Measurements from ENCODE around the gene ZPBP.

DNA sequence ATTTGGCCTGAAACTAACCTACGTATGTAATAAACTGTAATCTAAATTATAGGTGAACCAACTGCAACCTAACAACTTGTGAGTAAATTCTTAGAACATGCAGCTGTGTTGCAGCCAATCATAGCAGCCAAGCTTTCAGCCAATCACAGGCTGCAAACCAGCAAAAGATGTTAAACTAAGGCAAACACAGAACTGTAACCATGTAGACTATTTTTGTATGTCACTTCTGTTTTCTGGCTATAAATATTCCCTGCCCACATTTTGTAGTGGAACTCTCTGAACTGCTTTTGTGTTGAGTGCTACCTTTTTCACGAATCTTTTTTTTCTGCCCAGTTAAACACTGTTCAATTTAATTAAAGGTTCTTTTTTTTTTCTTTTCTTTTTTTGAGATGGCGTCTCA is 28.2 kb upstream of the ZPBP start:
- TF ChIP-seq, protein P1, sequence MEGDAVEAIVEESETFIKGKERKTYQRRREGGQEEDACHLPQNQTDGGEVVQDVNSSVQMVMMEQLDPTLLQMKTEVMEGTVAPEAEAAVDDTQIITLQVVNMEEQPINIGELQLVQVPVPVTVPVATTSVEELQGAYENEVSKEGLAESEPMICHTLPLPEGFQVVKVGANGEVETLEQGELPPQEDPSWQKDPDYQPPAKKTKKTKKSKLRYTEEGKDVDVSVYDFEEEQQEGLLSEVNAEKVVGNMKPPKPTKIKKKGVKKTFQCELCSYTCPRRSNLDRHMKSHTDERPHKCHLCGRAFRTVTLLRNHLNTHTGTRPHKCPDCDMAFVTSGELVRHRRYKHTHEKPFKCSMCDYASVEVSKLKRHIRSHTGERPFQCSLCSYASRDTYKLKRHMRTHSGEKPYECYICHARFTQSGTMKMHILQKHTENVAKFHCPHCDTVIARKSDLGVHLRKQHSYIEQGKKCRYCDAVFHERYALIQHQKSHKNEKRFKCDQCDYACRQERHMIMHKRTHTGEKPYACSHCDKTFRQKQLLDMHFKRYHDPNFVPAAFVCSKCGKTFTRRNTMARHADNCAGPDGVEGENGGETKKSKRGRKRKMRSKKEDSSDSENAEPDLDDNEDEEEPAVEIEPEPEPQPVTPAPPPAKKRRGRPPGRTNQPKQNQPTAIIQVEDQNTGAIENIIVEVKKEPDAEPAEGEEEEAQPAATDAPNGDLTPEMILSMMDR (IDR thresholded peaks at IDR 0.05): no peak
- TF ChIP-seq POLR2A (IDR thresholded peaks at IDR 0.05) (no peak), POLR2AphosphoS5 (IDR thresholded peaks at IDR 0.05) (no peak), EP300 (IDR thresholded peaks at IDR 0.05) (no peak)
